Measurements from ENCODE around the gene CELF1. TPM values are rescaled to one million over a fixed set of nuclear protein-coding genes. Genes with fewer than 3 reads are reported as not detected.
A peak's percentile ranks its signal among the peaks of the same experiment; 100 is the strongest.
"Not testable (repeated sequence)": the region's sequence is repeated elsewhere in the genome, so short reads cannot be mapped to it uniquely, and the experiment has no call there.

CELF1 gene
- total and polyA plus RNA-seq, 3 donors from 2014 or later, result 74.3 to 208 (median 193) TPM

GRCh38 chr11:47565340-47566148 is 12.6 kb upstream of the CELF1 start, which contains the start of gene PTPMT1:
Gene PTPMT1, plus strand, starts transcription at chr11:47565599. Its CDS starts 24 bp downstream, at chr11:47565623.
- intact Hi-C loops (cut with DNase I; ENCODE audit: low total_unique reads), result no loop called here
- peak; percentile 70 for DNase-seq
- TF ChIP-seq POLR2A (IDR thresholded peaks at IDR 0.05) (no peak), CTCF (IDR thresholded peaks at IDR 0.05) (no peak)
- Histone ChIP-seq H3K27me3 (no peaks in the 10 kb centered on the region), H3K36me3 (ENCODE audit: low read depth, missing control alignments) (no peaks in the 10 kb centered on the region), H3K4me1 (peaks cover 4% of the 10 kb centered on the region), H3K27ac (peak within 1 kb of the TSS; percentile 13 to 62), H3K4me3 (peak within 1 kb of the TSS; percentile 68 to 76), H3K9me3 (no peaks in the 10 kb centered on the region)
- WGBS, 2 donors, result 0 to 1% methylated on average over 1 to 48 of the region's 86 CpGs

GRCh38 chr11:47564933-47565339 is 12.0 kb upstream of the CELF1 start:
- intact Hi-C loops (cut with DNase I; ENCODE audit: low total_unique reads), result no loop called here
- no peaks in the 10 kb centered on the region for H3K9me3 ChIP-seq
- no peak for DNase-seq
- H3K4me3 ChIP-seq, result peak overlapping the region; percentile 68 to 76
- no peaks in the 10 kb centered on the region for H3K27me3 ChIP-seq
- 10 to 14% methylated on average over 7 to 10 of the region's 11 CpGs for WGBS, 2 donors
- peak overlapping the region; percentile 13 to 62 for H3K27ac ChIP-seq
- peaks cover 4% of the 10 kb centered on the region for H3K4me1 ChIP-seq
- H3K36me3 ChIP-seq (ENCODE audit: low read depth, missing control alignments), result no peaks in the 10 kb centered on the region
- TF ChIP-seq POLR2A (IDR thresholded peaks at IDR 0.05), result no peak
- no peak for TF ChIP-seq CTCF (IDR thresholded peaks at IDR 0.05)

GRCh38 chr11:47564366-47564765 is 11.4 kb upstream of the CELF1 start:
- H3K27me3 ChIP-seq; H3K9me3 ChIP-seq; DNase-seq; H3K36me3 ChIP-seq (ENCODE audit: low read depth, missing control alignments); H3K27ac ChIP-seq; intact Hi-C loops (cut with DNase I; ENCODE audit: low total_unique reads); H3K4me3 ChIP-seq; H3K4me1 ChIP-seq: not testable (repeated sequence)
- WGBS, 2 donors, result 84 to 92% methylated on average over 10 of the region's 10 CpGs

- H3K27me3 ChIP-seq; intact Hi-C loops (cut with DNase I; ENCODE audit: low total_unique reads); H3K4me1 ChIP-seq; DNase-seq; H3K9me3 ChIP-seq; H3K36me3 ChIP-seq (ENCODE audit: low read depth, missing control alignments); H3K4me3 ChIP-seq; H3K27ac ChIP-seq: not testable (repeated sequence)
- WGBS, 2 donors, result 87 to 95% methylated on average over 4 of the region's 4 CpGs
These were observed 9.5 kb upstream of the CELF1 start for GRCh38 chr11:47562393-47562792.

GRCh38 chr11:47560426-47560825 is 7.5 kb upstream of the CELF1 start:
- Histone ChIP-seq H3K9me3 (no peaks in the 10 kb centered on the region), H3K27ac (no peak overlapping the region), H3K4me3 (no peak overlapping the region), H3K4me1 (peaks cover 4% of the 10 kb centered on the region), H3K36me3 (ENCODE audit: low read depth, missing control alignments) (no peaks in the 10 kb centered on the region), H3K27me3 (no peaks in the 10 kb centered on the region)
- intact Hi-C loops (cut with DNase I; ENCODE audit: low total_unique reads), result no loop called here
- no peak for DNase-seq
- WGBS, 2 donors, result 87 to 92% methylated on average over 2 of the region's 2 CpGs
- no peak for TF ChIP-seq POLR2A (IDR thresholded peaks at IDR 0.05)
- TF ChIP-seq CTCF (IDR thresholded peaks at IDR 0.05), result no peak

- Histone ChIP-seq H3K27me3 (no peaks in the 10 kb centered on the region), H3K27ac (no peak overlapping the region), H3K4me1 (no peaks in the 10 kb centered on the region), H3K4me3 (no peak overlapping the region), H3K9me3 (no peaks in the 10 kb centered on the region), H3K36me3 (ENCODE audit: low read depth, missing control alignments) (no peaks in the 10 kb centered on the region)
- DNase-seq, result no peak
- TF ChIP-seq POLR2A (IDR thresholded peaks at IDR 0.05), result no peak
- TF ChIP-seq CTCF (IDR thresholded peaks at IDR 0.05), result no peak
- 88 to 100% methylated on average over 1 of the region's 1 CpG for WGBS, 2 donors
- intact Hi-C loops (cut with DNase I; ENCODE audit: low total_unique reads), result no loop called here
These were observed 5.8 kb upstream of the CELF1 start for GRCh38 chr11:47558695-47559094.

GRCh38 chr11:47557004-47557403 is 4.1 kb upstream of the CELF1 start:
- H3K27ac ChIP-seq; DNase-seq; H3K36me3 ChIP-seq (ENCODE audit: low read depth, missing control alignments); intact Hi-C loops (cut with DNase I; ENCODE audit: low total_unique reads); H3K4me1 ChIP-seq; H3K4me3 ChIP-seq; H3K27me3 ChIP-seq; H3K9me3 ChIP-seq: not testable (repeated sequence)
- WGBS, 2 donors, result 50 to 74% methylated on average over 12 of the region's 12 CpGs
